WTC11 (cell line): ENCODE results near the gene DMD. TPM values are rescaled to one million over a fixed set of nuclear protein-coding genes. Genes with fewer than 3 reads are reported as not detected.

Experiments used
- ATAC-seq: fragments of 200-7000 bp; cut with Tn5 transposase; 2 replicates; pipeline ENCODE4 v1.10.0; 2021; ENCODE audit warnings: mild to moderate bottlenecking, moderate library complexity
- CTCF ChIA-PET: fragments of 300-600 bp; sonication (Branson Sonifier 250); formaldehyde crosslinking; loops from one replicate; lab custom pipeline; 2021; ENCODE audit warnings: antibody characterized with exemption; lab: Charles Lee
- POLR2A ChIA-PET: fragments of 350-600 bp; sonication (Branson Sonifier 250); formaldehyde crosslinking; loops from one replicate; lab custom pipeline; 2021; ENCODE audit warnings: antibody characterized with exemption; lab: Charles Lee
- DNase-seq: peaks from one replicate; pipeline ENCODE4 v3.0.0; 2021; ENCODE audit warnings: low spot score
- H3K27ac Mint-ChIP-seq: 2 replicates; pipeline ENCODE4 v1.8.0; 2021; ENCODE audit warnings: mixed read lengths
- H3K27me3 Mint-ChIP-seq: 2 replicates; pipeline ENCODE4 v1.8.0; 2021; ENCODE audit warnings: low read depth, mild to moderate bottlenecking, moderate library complexity, mixed read lengths
- H3K36me3 Mint-ChIP-seq: 2 replicates; pipeline ENCODE4 v1.8.0; 2021; ENCODE audit warnings: mixed read lengths
- H3K4me1 Mint-ChIP-seq: 2 replicates; pipeline ENCODE4 v1.8.0; 2022; ENCODE audit warnings: mixed read lengths
- H3K4me3 Mint-ChIP-seq: 2 replicates; pipeline ENCODE4 v1.8.0; 2021; ENCODE audit warnings: mild to moderate bottlenecking, moderate library complexity, mixed read lengths
- H3K9me3 Mint-ChIP-seq: 2 replicates; pipeline ENCODE4 v1.8.0; 2021; ENCODE audit warnings: mixed read lengths
- ARID4B ChIP-seq: sonication (generic); formaldehyde crosslinking; IDR thresholded peaks from 2 replicates; pipeline ENCODE4 v1.8.0; 2023; ENCODE audit warnings: missing genetic modification reagents, mild to moderate bottlenecking, borderline replicate concordance
- ATF1 ChIP-seq: sonication (generic); formaldehyde crosslinking; IDR thresholded peaks from 2 replicates; pipeline ENCODE4 v1.8.1; 2023; ENCODE audit warnings: mild to moderate bottlenecking, moderate library complexity, missing genetic modification reagents
- CTCF ChIP-seq: fragments of 200-600 bp; IDR thresholded peaks from 2 replicates; pipeline ENCODE4 v1.8.0; 2022; ENCODE audit warnings: antibody characterized with exemption
- E2F5 ChIP-seq: sonication (generic); formaldehyde crosslinking; IDR thresholded peaks from 2 replicates; pipeline ENCODE4 v1.8.1; 2022; ENCODE audit warnings: mild to moderate bottlenecking, moderate library complexity, missing genetic modification reagents
- ETV6 ChIP-seq: sonication (generic); formaldehyde crosslinking; IDR thresholded peaks from 2 replicates; pipeline ENCODE4 v1.8.1; 2022; ENCODE audit warnings: mild to moderate bottlenecking, missing genetic modification reagents
- GRHL2 ChIP-seq: fragments of 250-450 bp; sonication (Bioruptor Pico); IDR thresholded peaks from 2 replicates; pipeline ENCODE4 v1.8.0; 2022; ENCODE audit warnings: mild to moderate bottlenecking, moderate library complexity; ENCODE audit not compliant: insufficient replicate concordance, severe bottlenecking
- HMGXB4 ChIP-seq: sonication (generic); formaldehyde crosslinking; IDR thresholded peaks from 2 replicates; pipeline ENCODE4 v1.8.1; 2023; ENCODE audit warnings: mild to moderate bottlenecking, moderate library complexity, missing genetic modification reagents
- MXD4 ChIP-seq: fragments of 250-450 bp; sonication (Bioruptor Pico); IDR thresholded peaks from 2 replicates; pipeline ENCODE4 v1.8.0; 2021; ENCODE audit warnings: mild to moderate bottlenecking, moderate library complexity, borderline replicate concordance
- MYBL2 ChIP-seq: sonication (generic); formaldehyde crosslinking; IDR thresholded peaks from 2 replicates; pipeline ENCODE4 v1.8.1; 2023; ENCODE audit warnings: mild to moderate bottlenecking, moderate library complexity, missing genetic modification reagents
- NFE2L1 ChIP-seq: sonication (generic); formaldehyde crosslinking; IDR thresholded peaks from 2 replicates; pipeline ENCODE4 v1.8.1; 2023; ENCODE audit warnings: missing genetic modification reagents
- NR2C2 ChIP-seq: sonication (generic); formaldehyde crosslinking; IDR thresholded peaks from 2 replicates; pipeline ENCODE4 v1.8.0; 2022; ENCODE audit warnings: mild to moderate bottlenecking, missing genetic modification reagents
- PRDM15 ChIP-seq: sonication (generic); formaldehyde crosslinking; IDR thresholded peaks from 2 replicates; pipeline ENCODE4 v1.8.0; 2022; ENCODE audit warnings: missing genetic modification reagents
- PRRX2 ChIP-seq: fragments of 250-450 bp; sonication (Bioruptor Pico); IDR thresholded peaks from 2 replicates; pipeline ENCODE4 v1.8.0; 2021; ENCODE audit warnings: mild to moderate bottlenecking
- RELA ChIP-seq: sonication (generic); formaldehyde crosslinking; IDR thresholded peaks from 2 replicates; pipeline ENCODE4 v1.8.1; 2022; ENCODE audit warnings: missing genetic modification reagents, mild to moderate bottlenecking, borderline replicate concordance
- TEAD4 ChIP-seq: sonication (generic); formaldehyde crosslinking; IDR thresholded peaks from 2 replicates; pipeline ENCODE4 v1.8.0; 2022; ENCODE audit warnings: mild to moderate bottlenecking, missing genetic modification reagents
- ZBTB21 ChIP-seq: sonication (generic); formaldehyde crosslinking; IDR thresholded peaks from 2 replicates; pipeline ENCODE4 v1.8.1; 2023; ENCODE audit warnings: mild to moderate bottlenecking, missing genetic modification reagents, borderline replicate concordance
- ZNF423 ChIP-seq: fragments of 250-450 bp; sonication (Bioruptor Pico); IDR thresholded peaks from 2 replicates; pipeline ENCODE4 v2.1.2; 2022; ENCODE audit warnings: mild to moderate bottlenecking, moderate library complexity
- ZNF425 ChIP-seq: fragments of 250-450 bp; sonication (Bioruptor Pico); conservative IDR thresholded peaks from 2 replicates; pipeline ENCODE4 v1.9.0; 2021; ENCODE audit warnings: mild to moderate bottlenecking
- total RNA-seq: library from RNA; stranded (reverse); gene quantifications from 3 replicates; pipeline ENCODE4 v1.2.3, GENCODE V29; 2021

Gene DMD
- total RNA-seq, 1 experiment from 2014 or later = 9.1 TPM

- Mint-ChIP-seq H3K27me3 (no peaks in the 10 kb centered on the region), H3K27ac (no peak overlapping the region), H3K36me3 (no peaks in the 10 kb centered on the region; the same call in 1 of the 2 replicates)
- DNase-seq (no peak), ATAC-seq (no peak)
- CTCF ChIA-PET = no interaction called here
- TF ChIP-seq HMGXB4 (CRISPR knock-in tag) = no peak
- TF ChIP-seq E2F5 (CRISPR knock-in tag) = no peak
- TF ChIP-seq NR2C2 (CRISPR knock-in tag) = no peak
- TF ChIP-seq ZNF425 = no peak
- no peak for TF ChIP-seq NFE2L1 (CRISPR knock-in tag)
- no peak for TF ChIP-seq TEAD4 (CRISPR knock-in tag)
- TF ChIP-seq ATF1 (CRISPR knock-in tag) = no peak
- TF ChIP-seq ETV6 (CRISPR knock-in tag) = no peak
- TF ChIP-seq ARID4B (CRISPR knock-in tag) = no peak
- TF ChIP-seq ZNF423 (CRISPR knock-in tag) = no peak
- TF ChIP-seq GRHL2 (CRISPR knock-in tag) = no peak
- TF ChIP-seq MYBL2 (CRISPR knock-in tag) = no peak
- no peak for TF ChIP-seq RELA
- TF ChIP-seq MXD4 (CRISPR knock-in tag) = no peak
- TF ChIP-seq, all 79 proteins: peak for 0
- no peaks in the 10 kb centered on the region for H3K4me1 Mint-ChIP-seq
- POLR2A ChIA-PET = no interaction called here
- H3K9me3 Mint-ChIP-seq = peaks cover 18% of the 10 kb centered on the region; the same call in 1 of the 2 replicates
- no peak overlapping the region for H3K4me3 Mint-ChIP-seq
Observed at GRCh38 chrX:31093639-31093975, 2117.7 kb downstream of the DMD start.

GRCh38 chrX:31092970-31093638 lies 2118.2 kb downstream of the DMD start:
- DNase-seq (no peak), ATAC-seq (no peak)
- H3K36me3 Mint-ChIP-seq = no peaks in the 10 kb centered on the region; the same call in 1 of the 2 replicates
- H3K27me3 Mint-ChIP-seq = no peaks in the 10 kb centered on the region
- no peak overlapping the region for H3K4me3 Mint-ChIP-seq
- no peak overlapping the region for H3K27ac Mint-ChIP-seq
- peaks cover 18% of the 10 kb centered on the region; the same call in 1 of the 2 replicates for H3K9me3 Mint-ChIP-seq
- POLR2A ChIA-PET = no interaction called here
- CTCF ChIA-PET = no interaction called here
- H3K4me1 Mint-ChIP-seq = no peaks in the 10 kb centered on the region
- no peak for TF ChIP-seq HMGXB4 (CRISPR knock-in tag)
- no peak for TF ChIP-seq PRRX2 (CRISPR knock-in tag)
- TF ChIP-seq NFE2L1 (CRISPR knock-in tag) = no peak
- TF ChIP-seq PRDM15 (CRISPR knock-in tag) = no peak
- TF ChIP-seq CTCF = no peak
- no peak for TF ChIP-seq ZBTB21 (CRISPR knock-in tag)
